HepG2 (cell line): ENCODE measurements around the gene CAPN6.
A peak's percentile ranks its signal among the peaks of the same experiment; 100 is the strongest.

ENCODE experiments used
- TF ChIP-seq, protein P1 (sequence below): fragments of 450-650 bp; IDR thresholded peaks from 2 replicates; pipeline ENCODE4 v1.6.1; 2016
- TF ChIP-seq, protein P2 (sequence below): sonication (generic); formaldehyde crosslinking; IDR thresholded peaks from 2 replicates; pipeline ENCODE4 v1.5.0; 2020; ENCODE audit warnings: mild to moderate bottlenecking, missing genetic modification reagents, moderate library complexity

DNA sequence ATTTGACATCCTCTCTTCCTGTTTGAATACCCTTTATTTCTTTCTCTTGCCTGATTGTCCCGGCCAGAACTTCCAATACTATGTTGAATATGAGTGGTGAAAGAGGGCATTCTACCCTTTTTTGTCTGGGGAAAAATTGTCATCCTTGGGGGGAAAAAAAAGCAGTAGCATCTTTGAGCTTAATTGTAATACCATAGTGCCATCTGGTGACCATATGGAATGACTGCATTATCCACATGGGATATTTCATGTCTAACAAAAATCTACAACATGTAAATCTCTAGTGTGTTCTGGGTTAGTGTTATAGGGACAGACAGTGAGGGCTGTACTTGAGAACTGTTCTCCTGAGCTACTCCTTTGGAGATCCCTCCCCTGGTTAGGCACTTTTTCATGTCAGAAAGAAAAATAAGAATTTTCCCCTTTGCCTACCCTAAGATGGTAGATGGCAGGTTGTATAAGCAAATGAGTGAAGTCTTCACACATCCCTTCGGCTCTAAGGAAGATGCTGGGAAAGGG is 26.0 kb downstream of the CAPN6 start:
- TF ChIP-seq, protein P1, sequence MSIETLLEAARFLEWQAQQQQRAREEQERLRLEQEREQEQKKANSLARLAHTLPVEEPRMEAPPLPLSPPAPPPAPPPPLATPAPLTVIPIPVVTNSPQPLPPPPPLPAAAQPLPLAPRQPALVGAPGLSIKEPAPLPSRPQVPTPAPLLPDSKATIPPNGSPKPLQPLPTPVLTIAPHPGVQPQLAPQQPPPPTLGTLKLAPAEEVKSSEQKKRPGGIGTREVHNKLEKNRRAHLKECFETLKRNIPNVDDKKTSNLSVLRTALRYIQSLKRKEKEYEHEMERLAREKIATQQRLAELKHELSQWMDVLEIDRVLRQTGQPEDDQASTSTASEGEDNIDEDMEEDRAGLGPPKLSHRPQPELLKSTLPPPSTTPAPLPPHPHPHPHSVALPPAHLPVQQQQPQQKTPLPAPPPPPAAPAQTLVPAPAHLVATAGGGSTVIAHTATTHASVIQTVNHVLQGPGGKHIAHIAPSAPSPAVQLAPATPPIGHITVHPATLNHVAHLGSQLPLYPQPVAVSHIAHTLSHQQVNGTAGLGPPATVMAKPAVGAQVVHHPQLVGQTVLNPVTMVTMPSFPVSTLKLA, result no peak
- TF ChIP-seq, protein P2, sequence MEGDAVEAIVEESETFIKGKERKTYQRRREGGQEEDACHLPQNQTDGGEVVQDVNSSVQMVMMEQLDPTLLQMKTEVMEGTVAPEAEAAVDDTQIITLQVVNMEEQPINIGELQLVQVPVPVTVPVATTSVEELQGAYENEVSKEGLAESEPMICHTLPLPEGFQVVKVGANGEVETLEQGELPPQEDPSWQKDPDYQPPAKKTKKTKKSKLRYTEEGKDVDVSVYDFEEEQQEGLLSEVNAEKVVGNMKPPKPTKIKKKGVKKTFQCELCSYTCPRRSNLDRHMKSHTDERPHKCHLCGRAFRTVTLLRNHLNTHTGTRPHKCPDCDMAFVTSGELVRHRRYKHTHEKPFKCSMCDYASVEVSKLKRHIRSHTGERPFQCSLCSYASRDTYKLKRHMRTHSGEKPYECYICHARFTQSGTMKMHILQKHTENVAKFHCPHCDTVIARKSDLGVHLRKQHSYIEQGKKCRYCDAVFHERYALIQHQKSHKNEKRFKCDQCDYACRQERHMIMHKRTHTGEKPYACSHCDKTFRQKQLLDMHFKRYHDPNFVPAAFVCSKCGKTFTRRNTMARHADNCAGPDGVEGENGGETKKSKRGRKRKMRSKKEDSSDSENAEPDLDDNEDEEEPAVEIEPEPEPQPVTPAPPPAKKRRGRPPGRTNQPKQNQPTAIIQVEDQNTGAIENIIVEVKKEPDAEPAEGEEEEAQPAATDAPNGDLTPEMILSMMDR (CRISPR knock-in tag), result peak; percentile 51
